Skeletal muscle tissue (tissue), 4 donors: Measurements from ENCODE around the gene MAP2. TPM values are rescaled to one million over a fixed set of nuclear protein-coding genes. Genes with fewer than 3 reads are reported as not detected.

Experiments
- H3K27ac ChIP-seq: one replicate; pipeline ENCODE4 v1.7.0; 2013; ENCODE audit warnings: mild to moderate bottlenecking, low read depth, low read length, inconsistent platforms
- H3K27me3 ChIP-seq, 3 donors: one replicate each; pipeline ENCODE4 v1.7.0; 2013; ENCODE audit warnings: low read length in 3 of 3; ENCODE audit not compliant: control insufficient read depth in 3 of 3, insufficient read depth in 3 of 3
- H3K36me3 ChIP-seq, 3 donors: one replicate each; pipeline ENCODE4 v1.7.0; 2013; ENCODE audit warnings: low read length in 3 of 3; ENCODE audit not compliant: control insufficient read depth in 3 of 3, insufficient read depth in 3 of 3
- H3K4me1 ChIP-seq, 3 donors: one replicate each; pipeline ENCODE4 v1.7.0; 2013; ENCODE audit warnings: low read length in 3 of 3, mild to moderate bottlenecking in 3 of 3; ENCODE audit not compliant: control insufficient read depth in 3 of 3, insufficient read depth in 3 of 3
- H3K4me3 ChIP-seq, 3 donors: one replicate each; pipeline ENCODE4 v1.7.0; 2013; ENCODE audit warnings: low read length in 3 of 3
- H3K9ac ChIP-seq, 3 donors: one replicate each; pipeline ENCODE4 v1.7.0; 2013; ENCODE audit warnings: low read length in 3 of 3, mild to moderate bottlenecking in 3 of 3, moderate library complexity in 2 of 3, low read depth in 1 of 3
- H3K9me3 ChIP-seq, 3 donors: one replicate each; pipeline ENCODE4 v1.7.0; 2013; ENCODE audit warnings: low read length in 3 of 3; ENCODE audit not compliant: control insufficient read depth in 3 of 3
- total RNA-seq: library from RNA; depleted of rRNA; stranded (reverse); fragments of >200 nt; gene quantifications from one replicate; pipeline ENCODE4 v1.2.3, GENCODE V29; 2014
- donor health status: Osteomylitis.

The MAP2 gene
- total RNA-seq, 1 donor from 2014 or later = 3.7 TPM

- Histone ChIP-seq H3K36me3 (no peaks in the 10 kb centered on the region), H3K27ac (no peak overlapping the region), H3K4me1 (no peaks in the 10 kb centered on the region), H3K4me3 (no peak overlapping the region), H3K27me3 (no peaks in the 10 kb centered on the region), H3K9ac (no peak overlapping the region), H3K9me3 (no peaks in the 10 kb centered on the region)
Measured at GRCh38 chr2:209390839-209391238, 33.0 kb upstream of the MAP2 start.

- H3K36me3 ChIP-seq = no peaks in the 10 kb centered on the region
- H3K9ac ChIP-seq = no peak overlapping the region
- no peak overlapping the region for H3K4me3 ChIP-seq
- H3K27ac ChIP-seq = no peak overlapping the region
- H3K27me3 ChIP-seq = no peaks in the 10 kb centered on the region
- H3K9me3 ChIP-seq = no peaks in the 10 kb centered on the region
- H3K4me1 ChIP-seq = no peaks in the 10 kb centered on the region
Measured at GRCh38 chr2:209391776-209392401, 32.0 kb upstream of the MAP2 start.

- Histone ChIP-seq H3K4me3 (no peak overlapping the region), H3K27me3 (no peaks in the 10 kb centered on the region), H3K27ac (no peak overlapping the region), H3K9me3 (no peaks in the 10 kb centered on the region), H3K9ac (no peak overlapping the region), H3K4me1 (no peaks in the 10 kb centered on the region), H3K36me3 (no peaks in the 10 kb centered on the region)
Measured at GRCh38 chr2:209395229-209395628, 28.6 kb upstream of the MAP2 start.

GRCh38 chr2:209395652-209396051 lies 28.2 kb upstream of the MAP2 start:
- no peak overlapping the region for H3K4me3 ChIP-seq

GRCh38 chr2:209398463-209398862 lies 25.4 kb upstream of the MAP2 start:
- no peak overlapping the region for H3K9ac ChIP-seq
- no peaks in the 10 kb centered on the region for H3K9me3 ChIP-seq
- H3K4me3 ChIP-seq = no peak overlapping the region
- H3K27me3 ChIP-seq = no peaks in the 10 kb centered on the region
- H3K27ac ChIP-seq = no peak overlapping the region
- H3K36me3 ChIP-seq = no peaks in the 10 kb centered on the region
- H3K4me1 ChIP-seq = no peaks in the 10 kb centered on the region

More at GRCh38 chr2:209395652-209396051, 28.2 kb upstream of the MAP2 start:
- H3K27me3 ChIP-seq = no peaks in the 10 kb centered on the region
- no peak overlapping the region for H3K9ac ChIP-seq
- no peaks in the 10 kb centered on the region for H3K9me3 ChIP-seq
- H3K27ac ChIP-seq = no peak overlapping the region
- H3K36me3 ChIP-seq = no peaks in the 10 kb centered on the region
- H3K4me1 ChIP-seq = no peaks in the 10 kb centered on the region

GRCh38 chr2:209401788-209402187 lies 22.1 kb upstream of the MAP2 start:
- H3K4me3 ChIP-seq = no peak overlapping the region
- H3K4me1 ChIP-seq = no peaks in the 10 kb centered on the region
- H3K9me3 ChIP-seq = no peaks in the 10 kb centered on the region
- no peak overlapping the region for H3K9ac ChIP-seq
- no peaks in the 10 kb centered on the region for H3K36me3 ChIP-seq
- no peak overlapping the region for H3K27ac ChIP-seq
- H3K27me3 ChIP-seq = no peaks in the 10 kb centered on the region

- Histone ChIP-seq H3K9me3 (no peaks in the 10 kb centered on the region), H3K36me3 (no peaks in the 10 kb centered on the region), H3K27ac (no peak overlapping the region), H3K4me1 (no peaks in the 10 kb centered on the region), H3K27me3 (no peaks in the 10 kb centered on the region), H3K9ac (no peak overlapping the region), H3K4me3 (no peak overlapping the region)
Measured at GRCh38 chr2:209411296-209411695, 12.6 kb upstream of the MAP2 start.

- Histone ChIP-seq H3K36me3 (no peaks in the 10 kb centered on the region), H3K9me3 (no peaks in the 10 kb centered on the region), H3K27me3 (no peaks in the 10 kb centered on the region), H3K9ac (no peak overlapping the region), H3K27ac (no peak overlapping the region), H3K4me1 (no peaks in the 10 kb centered on the region), H3K4me3 (no peak overlapping the region)
Measured at GRCh38 chr2:209411718-209412117, 12.1 kb upstream of the MAP2 start.

GRCh38 chr2:209413311-209414014 lies 10.4 kb upstream of the MAP2 start:
- Histone ChIP-seq H3K27ac (no peak overlapping the region), H3K27me3 (no peaks in the 10 kb centered on the region), H3K9ac (no peak overlapping the region), H3K4me3 (no peak overlapping the region), H3K36me3 (no peaks in the 10 kb centered on the region), H3K4me1 (no peaks in the 10 kb centered on the region), H3K9me3 (no peaks in the 10 kb centered on the region)

GRCh38 chr2:209416913-209417312 lies 6.9 kb upstream of the MAP2 start:
- no peak overlapping the region for H3K4me3 ChIP-seq
- no peak overlapping the region for H3K9ac ChIP-seq
- no peaks in the 10 kb centered on the region for H3K4me1 ChIP-seq
- no peaks in the 10 kb centered on the region for H3K36me3 ChIP-seq
- H3K27ac ChIP-seq = no peak overlapping the region
- no peaks in the 10 kb centered on the region for H3K9me3 ChIP-seq
- no peaks in the 10 kb centered on the region for H3K27me3 ChIP-seq
